Calu3 (cell line): ENCODE data around the gene REM1. TPM values are rescaled to one million over a fixed set of nuclear protein-coding genes. Genes with fewer than 3 reads are reported as not detected.

Experiments
- BruUV-seq: library from RNA; stranded (reverse); fragments of 400-500 nt; replicated peaks from 2 replicates; lab custom pipeline; 2021; lab: Mats Ljungman, UMichigan
- CTCF ChIA-PET: fragments of 300-600 bp; sonication (Branson Sonifier 250); formaldehyde crosslinking; loops from one replicate; lab custom pipeline; 2022; ENCODE audit warnings: antibody characterized with exemption; lab: Charles Lee
- DNase-seq: peaks from one replicate; pipeline ENCODE4 v3.0.0; 2022
- H3K27ac Mint-ChIP-seq: one replicate; pipeline ENCODE4 v1.8.0; 2022; ENCODE audit warnings: mixed read lengths; ENCODE audit not compliant: unreplicated experiment
- H3K27me3 Mint-ChIP-seq: one replicate; pipeline ENCODE4 v1.8.0; 2022; ENCODE audit warnings: mixed read lengths; ENCODE audit not compliant: unreplicated experiment
- H3K36me3 Mint-ChIP-seq: one replicate; pipeline ENCODE4 v1.8.0; 2022; ENCODE audit warnings: mild to moderate bottlenecking, moderate library complexity, mixed read lengths; ENCODE audit not compliant: insufficient read depth, unreplicated experiment
- H3K4me1 Mint-ChIP-seq: one replicate; pipeline ENCODE4 v1.8.0; 2022; ENCODE audit warnings: mild to moderate bottlenecking, low read depth, mixed read lengths; ENCODE audit not compliant: unreplicated experiment
- H3K4me3 Mint-ChIP-seq: one replicate; pipeline ENCODE4 v1.8.0; 2022; ENCODE audit warnings: mild to moderate bottlenecking, low read depth, moderate library complexity, mixed read lengths; ENCODE audit not compliant: unreplicated experiment
- H3K9me3 Mint-ChIP-seq: one replicate; pipeline ENCODE4 v1.8.0; 2022; ENCODE audit warnings: low read depth, mixed read lengths; ENCODE audit not compliant: unreplicated experiment
- intact Hi-C: fragments of 100-400 bp; cut with micrococcal nuclease; formaldehyde crosslinking; loops from one replicate; pipeline ENCODE4 v1.10.0; 2022; ENCODE audit not compliant: unreplicated experiment
- total RNA-seq: library from RNA; stranded (reverse); gene quantifications from 2 replicates; pipeline ENCODE4 v1.2.3, GENCODE V29; 2022
- TF ChIP-seq, protein P1 (sequence below): fragments of 200-600 bp; IDR thresholded peaks from one replicate; pipeline ENCODE4 v1.8.0; 2022; ENCODE audit warnings: antibody characterized with exemption; ENCODE audit not compliant: unreplicated experiment

The REM1 gene
- total RNA-seq, 1 experiment from 2014 or later: not detected

GRCh38 chr20:31508517-31509244 is 33.6 kb downstream of the REM1 start:
- H3K27ac Mint-ChIP-seq: no peak overlapping the region
- no peak overlapping the region for H3K4me3 Mint-ChIP-seq
- H3K27me3 Mint-ChIP-seq: peaks cover 27% of the 10 kb centered on the region
- H3K9me3 Mint-ChIP-seq: peaks cover 5% of the 10 kb centered on the region
- CTCF ChIA-PET: no interaction called here
- no TSS peak for BruUV-seq
- peaks cover 18% of the 10 kb centered on the region for H3K4me1 Mint-ChIP-seq
- DNase-seq: no peak
- H3K36me3 Mint-ChIP-seq: no peaks in the 10 kb centered on the region
- intact Hi-C loops: no loop called here
- TF ChIP-seq, protein P1, sequence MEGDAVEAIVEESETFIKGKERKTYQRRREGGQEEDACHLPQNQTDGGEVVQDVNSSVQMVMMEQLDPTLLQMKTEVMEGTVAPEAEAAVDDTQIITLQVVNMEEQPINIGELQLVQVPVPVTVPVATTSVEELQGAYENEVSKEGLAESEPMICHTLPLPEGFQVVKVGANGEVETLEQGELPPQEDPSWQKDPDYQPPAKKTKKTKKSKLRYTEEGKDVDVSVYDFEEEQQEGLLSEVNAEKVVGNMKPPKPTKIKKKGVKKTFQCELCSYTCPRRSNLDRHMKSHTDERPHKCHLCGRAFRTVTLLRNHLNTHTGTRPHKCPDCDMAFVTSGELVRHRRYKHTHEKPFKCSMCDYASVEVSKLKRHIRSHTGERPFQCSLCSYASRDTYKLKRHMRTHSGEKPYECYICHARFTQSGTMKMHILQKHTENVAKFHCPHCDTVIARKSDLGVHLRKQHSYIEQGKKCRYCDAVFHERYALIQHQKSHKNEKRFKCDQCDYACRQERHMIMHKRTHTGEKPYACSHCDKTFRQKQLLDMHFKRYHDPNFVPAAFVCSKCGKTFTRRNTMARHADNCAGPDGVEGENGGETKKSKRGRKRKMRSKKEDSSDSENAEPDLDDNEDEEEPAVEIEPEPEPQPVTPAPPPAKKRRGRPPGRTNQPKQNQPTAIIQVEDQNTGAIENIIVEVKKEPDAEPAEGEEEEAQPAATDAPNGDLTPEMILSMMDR: no peak

DNA sequence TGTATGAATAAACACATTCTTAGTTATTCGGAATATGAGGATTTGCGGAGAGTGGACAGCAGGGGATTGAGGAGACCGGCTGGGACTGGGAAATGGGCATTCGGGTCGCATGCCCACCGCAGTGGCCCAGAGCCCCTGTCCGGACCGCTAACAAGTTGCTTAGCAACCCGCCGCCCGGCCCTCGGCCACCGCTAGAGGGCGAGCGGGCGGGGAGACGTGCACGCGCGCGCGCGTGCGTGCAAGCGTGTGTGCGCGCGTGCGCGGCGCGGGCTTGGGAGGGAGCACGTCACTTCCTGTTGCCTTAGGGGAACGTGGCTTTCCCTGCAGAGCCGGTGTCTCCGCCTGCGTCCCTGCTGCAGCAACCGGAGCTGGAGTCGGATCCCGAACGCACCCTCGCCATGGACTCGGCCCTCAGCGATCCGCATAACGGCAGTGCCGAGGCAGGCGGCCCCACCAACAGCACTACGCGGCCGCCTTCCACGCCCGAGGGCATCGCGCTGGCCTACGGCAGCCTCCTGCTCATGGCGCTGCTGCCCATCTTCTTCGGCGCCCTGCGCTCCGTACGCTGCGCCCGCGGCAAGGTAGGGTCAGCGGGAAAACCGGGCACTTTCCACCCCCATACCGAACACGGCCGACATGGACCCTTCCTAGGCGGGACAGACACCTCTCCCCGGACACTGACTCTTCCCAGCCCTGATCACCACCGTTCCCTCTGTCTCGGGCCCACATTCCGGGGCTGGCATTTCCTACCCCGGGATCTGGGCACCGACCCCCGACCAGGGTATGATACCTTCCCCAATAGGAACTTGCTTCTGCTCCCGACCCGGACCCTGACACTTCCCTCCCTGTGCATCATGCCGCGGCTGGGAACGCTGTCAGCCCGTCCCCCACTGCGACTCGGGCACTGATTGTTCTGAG is 39.3 kb downstream of the REM1 start, which contains the start of gene HM13:
TSS of gene HM13 (plus strand) at position 289 of the 918 bp plus-strand sequence. CDS start at position 399, 110 bp downstream.
- DNase-seq: peak; percentile 95
- Mint-ChIP-seq H3K27me3 (no peaks in the 10 kb centered on the region), H3K36me3 (peaks cover 5% of the 10 kb centered on the region), H3K9me3 (no peaks in the 10 kb centered on the region), H3K4me3 (no peak within 1 kb of the TSS), H3K4me1 (no peaks in the 10 kb centered on the region), H3K27ac (no peak within 1 kb of the TSS)
- no TSS peak for BruUV-seq
- intact Hi-C loops: no loop called here
- CTCF ChIA-PET: interaction anchor here (0.6 to 1.4 kb wide), 10 partner anchors 8 to 365 kb away, joined by 3 to 13 read pairs (median 6); no protein-coding TSS in a partner anchor
- TF ChIP-seq, protein P1: peak; percentile 99

- Mint-ChIP-seq H3K27me3 (no peaks in the 10 kb centered on the region), H3K4me3 (no peak overlapping the region), H3K36me3 (peaks cover 11% of the 10 kb centered on the region), H3K27ac (no peak overlapping the region), H3K9me3 (no peaks in the 10 kb centered on the region), H3K4me1 (no peaks in the 10 kb centered on the region)
- DNase-seq: no peak
- TF ChIP-seq, protein P1: no peak
- intact Hi-C loops: no loop called here
- CTCF ChIA-PET: interaction anchor here (0.6 to 1.4 kb wide), 2 partner anchors 13 to 48 kb away, joined by 3 to 9 read pairs; no protein-coding TSS in a partner anchor
- no TSS peak for BruUV-seq
These were observed 40.1 kb downstream of the REM1 start for GRCh38 chr20:31515072-31515774.

DNA sequence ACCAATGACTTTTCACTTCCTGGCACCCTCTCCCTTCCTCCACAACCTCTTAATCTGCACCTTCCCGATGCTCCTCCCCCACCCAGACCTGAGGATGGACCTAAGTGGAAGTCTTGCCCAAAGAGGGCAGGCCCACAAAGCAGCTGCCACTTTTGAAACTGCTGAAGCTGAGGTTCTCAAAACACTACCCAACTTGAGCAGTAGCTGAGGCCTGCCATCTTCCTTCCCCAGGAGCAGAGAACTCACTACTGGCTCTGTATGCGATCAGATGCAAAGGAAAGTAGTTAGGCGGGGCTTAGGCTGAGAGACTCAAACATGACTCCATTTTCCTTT is 40.7 kb downstream of the REM1 start:
- CTCF ChIA-PET: interaction anchor here (0.6 kb wide), 1 partner anchor 13 kb away, joined by 3 read pairs; no protein-coding TSS in a partner anchor
- H3K36me3 Mint-ChIP-seq: peaks cover 16% of the 10 kb centered on the region
- intact Hi-C loops: no loop called here

More for the DNA sequence above, 40.7 kb downstream of the REM1 start:
- no peak overlapping the region for H3K27ac Mint-ChIP-seq
- no peak overlapping the region for H3K4me3 Mint-ChIP-seq
- H3K4me1 Mint-ChIP-seq: no peaks in the 10 kb centered on the region
- no peaks in the 10 kb centered on the region for H3K9me3 Mint-ChIP-seq
- no peak for DNase-seq
- TF ChIP-seq, protein P1: no peak
- no peaks in the 10 kb centered on the region for H3K27me3 Mint-ChIP-seq
- no TSS peak for BruUV-seq
